PC-3 (cell line): Measurements from ENCODE around the gene SRRM1. TPM values are rescaled to one million over a fixed set of nuclear protein-coding genes. Genes with fewer than 3 reads are reported as not detected.
A peak's percentile ranks its signal among the peaks of the same experiment; 100 is the strongest.

Source experiments
- ATAC-seq: fragments of 200-7000 bp; cut with Tn5 transposase; 2 replicates; pipeline ENCODE4 v1.9.1; 2020; ENCODE audit warnings: mild to moderate bottlenecking, moderate library complexity
- BruUV-seq: library from RNA; stranded (reverse); fragments of 400-500 nt; replicated peaks from 2 replicates; lab custom pipeline; 2021; lab: Mats Ljungman, UMichigan
- CTCF ChIA-PET: fragments of 300-600 bp; sonication (Branson Sonifier 250); formaldehyde crosslinking; loops from one replicate; lab custom pipeline; 2022; ENCODE audit warnings: antibody characterized with exemption; lab: Charles Lee
- POLR2A ChIA-PET: fragments of 300-600 bp; sonication (Branson Sonifier 250); formaldehyde crosslinking; loops from one replicate; lab custom pipeline; 2022; ENCODE audit warnings: antibody characterized with exemption; ENCODE audit not compliant: unreplicated experiment; lab: Charles Lee
- DNase-seq: peaks from one replicate; pipeline ENCODE4 v3.0.0-alpha.2; 2015
- H2AFZ ChIP-seq: fragments of 300-600 bp; sonication (generic); 2 replicates; pipeline ENCODE4 v1.6.0; 2016; ENCODE audit warnings: antibody characterized with exemption, low read length
- H3F3A ChIP-seq: fragments of 300-600 bp; sonication (generic); one replicate; pipeline ENCODE4 v1.6.0; 2017; ENCODE audit warnings: antibody characterized with exemption, low read length, control low read depth, mild to moderate bottlenecking; ENCODE audit not compliant: unreplicated experiment
- H3K27ac ChIP-seq: fragments of 300-600 bp; sonication (generic); 2 replicates; pipeline ENCODE4 v1.5.1; 2016; ENCODE audit warnings: mild to moderate bottlenecking, low read length
- H3K27me3 ChIP-seq: fragments of 300-600 bp; sonication (generic); 2 replicates; pipeline ENCODE4 v1.6.1; 2016; ENCODE audit warnings: low read length, mixed read lengths
- H3K36me3 ChIP-seq: fragments of 300-600 bp; sonication (generic); 2 replicates; pipeline ENCODE4 v1.6.1; 2016; ENCODE audit warnings: low read depth, mixed run types, low read length, mixed read lengths
- H3K4me1 ChIP-seq: fragments of 300-600 bp; sonication (generic); 2 replicates; pipeline ENCODE4 v1.5.1; 2016; ENCODE audit warnings: low read length; ENCODE audit not compliant: insufficient read depth
- H3K4me2 ChIP-seq: fragments of 300-600 bp; sonication (generic); 2 replicates; pipeline ENCODE4 v1.6.0; 2016; ENCODE audit warnings: low read length
- H3K4me3 ChIP-seq: fragments of 300-600 bp; sonication (generic); 2 replicates; pipeline ENCODE4 v1.5.1; 2016; ENCODE audit warnings: mild to moderate bottlenecking, low read length, mixed read lengths
- H3K79me2 ChIP-seq: fragments of 300-600 bp; sonication (generic); 2 replicates; pipeline ENCODE4 v1.6.1; 2017; ENCODE audit warnings: low read length, mixed read lengths
- H3K9ac ChIP-seq: fragments of 300-600 bp; sonication (generic); 2 replicates; pipeline ENCODE4 v1.6.0; 2016; ENCODE audit warnings: mild to moderate bottlenecking, low read length
- H3K9me2 ChIP-seq: fragments of 300-600 bp; sonication (generic); replicated peaks from 2 replicates; pipeline ENCODE4 v1.6.1; 2016; ENCODE audit warnings: mixed run types, low read length, mixed read lengths
- H3K9me3 ChIP-seq: fragments of 300-600 bp; sonication (generic); 2 replicates; pipeline ENCODE4 v1.6.1; 2016; ENCODE audit warnings: low read length, mixed read lengths
- H4K20me1 ChIP-seq: fragments of 300-600 bp; sonication (generic); 2 replicates; pipeline ENCODE4 v1.6.1; 2016; ENCODE audit warnings: low read length, mixed read lengths
- CTCF ChIP-seq: fragments of 300-600 bp; sonication (generic); conservative IDR thresholded peaks from 2 replicates; pipeline ENCODE4 v1.5.1; 2017; ENCODE audit warnings: antibody characterized with exemption, low read depth, mild to moderate bottlenecking, low read length
- EZH2 ChIP-seq: fragments of 300-600 bp; sonication (generic); IDR thresholded peaks from one replicate; pipeline ENCODE4 v1.6.1; 2017; ENCODE audit warnings: antibody characterized with exemption, mild to moderate bottlenecking, low read length; ENCODE audit not compliant: unreplicated experiment
- EZH2phosphoT487 ChIP-seq: fragments of 300-600 bp; sonication (generic); IDR thresholded peaks from 2 replicates; pipeline ENCODE4 v1.6.1; 2018; ENCODE audit warnings: mild to moderate bottlenecking, antibody characterized with exemption, low read length, borderline replicate concordance
- intact Hi-C: fragments of 100-400 bp; cut with micrococcal nuclease; formaldehyde crosslinking; loops from 2 replicates; pipeline ENCODE4 v1.9.0; 2023
- total RNA-seq: library from RNA; depleted of rRNA; stranded (reverse); fragments of >200 nt; gene quantifications from 2 replicates; pipeline ENCODE4 v1.2.3, GENCODE V29; 2014

Gene SRRM1
- total RNA-seq, 1 experiment from 2014 or later: 30.7 TPM

DNA sequence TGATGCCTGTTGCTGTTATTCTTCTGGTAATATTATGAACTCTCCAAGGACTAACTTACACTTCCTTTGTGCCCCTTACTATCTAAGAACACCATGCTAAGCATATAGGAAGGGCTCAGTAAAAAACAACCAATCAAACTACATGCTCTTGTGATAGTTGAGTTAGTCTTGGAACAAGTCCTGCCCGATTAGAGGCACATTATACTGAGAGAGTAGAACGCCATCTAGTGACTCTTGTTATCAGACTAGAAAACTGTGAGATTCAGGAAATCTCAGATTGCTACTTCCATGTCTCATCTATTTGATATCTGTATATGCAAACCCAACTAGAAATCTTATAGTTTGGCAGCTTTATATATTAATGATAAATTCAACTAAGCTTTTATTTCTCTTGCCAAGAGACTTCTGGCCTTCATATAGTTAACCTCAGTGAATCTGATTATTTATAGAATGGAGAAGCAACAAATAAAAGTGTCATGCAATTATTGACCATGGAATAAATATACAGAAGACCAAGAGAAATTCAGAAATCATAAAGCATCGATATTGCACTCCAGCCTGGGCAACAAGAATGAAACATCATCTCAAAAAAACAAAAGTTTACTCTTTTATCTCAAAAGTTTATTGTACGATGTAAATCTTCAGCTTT lies 7.8 kb upstream of the SRRM1 start:
- Histone ChIP-seq H3K79me2 (no peaks in the 10 kb centered on the region), H3K27me3 (no peaks in the 10 kb centered on the region), H3K4me1 (peaks cover 11% of the 10 kb centered on the region; the same call in 1 of the 2 replicates), H3K4me3 (no peak overlapping the region), H3K27ac (no peak overlapping the region), H4K20me1 (no peaks in the 10 kb centered on the region), H2AFZ (0 out of 2 replicates have a peak overlapping the region, but pooled peaks have one; percentile 16), H3K36me3 (no peaks in the 10 kb centered on the region), H3F3A (no peaks in the 10 kb centered on the region), H3K9me3 (no peaks in the 10 kb centered on the region), H3K4me2 (0 out of 2 replicates have a peak overlapping the region, but pooled peaks have one; percentile 2), H3K9me2 (no peaks in the 10 kb centered on the region), H3K9ac (no peak overlapping the region)
- BruUV-seq: no TSS peak
- ATAC-seq (peak; percentile 82), DNase-seq (peak; percentile 85)
- ChIA-PET CTCF (no interaction called here), POLR2A (interaction anchor here (0.6 kb wide), 1 partner anchor 135 kb away, joined by 4 read pairs; no protein-coding TSS in a partner anchor)
- TF ChIP-seq EZH2 (no peak), EZH2phosphoT487 (no peak), CTCF (peak; percentile 88)
- intact Hi-C loops: loop anchor here (1.0 to 10.0 kb wide), 4 partner anchors 42 to 437 kb away; partner anchors contain the start of gene RCAN3

DNA sequence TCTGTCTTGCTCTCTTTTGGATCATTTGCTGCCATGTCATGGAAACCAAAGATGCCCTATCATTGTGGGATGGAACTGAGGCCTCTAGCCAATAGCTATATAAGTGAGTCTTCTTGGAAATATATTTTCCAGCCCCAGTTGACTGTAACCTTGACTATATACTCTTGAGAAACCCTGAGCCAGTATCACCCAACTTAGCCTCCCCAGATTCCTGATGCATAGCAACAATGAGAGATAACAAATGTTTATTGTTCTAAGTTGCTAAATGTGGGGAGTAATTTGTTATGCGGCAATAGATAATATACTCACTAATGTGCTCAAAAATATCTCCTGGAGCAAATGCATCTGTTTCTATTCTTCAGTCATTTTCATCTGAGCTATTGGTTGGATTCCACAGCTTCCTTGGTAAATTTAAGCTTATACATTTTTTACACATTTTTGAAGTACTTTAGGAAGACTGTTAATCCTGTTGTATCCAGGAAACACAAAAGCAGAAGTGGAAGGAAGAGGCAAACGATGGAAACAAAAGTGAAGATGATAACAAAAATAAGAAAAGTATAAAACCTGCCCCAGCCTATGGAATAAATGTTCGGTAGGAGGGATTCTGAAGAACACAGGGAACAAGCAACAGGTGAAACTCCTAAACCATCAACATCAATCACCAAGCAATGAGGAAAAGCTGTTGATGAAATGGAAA lies 6.3 kb upstream of the SRRM1 start:
- TF ChIP-seq EZH2 (no peak), CTCF (no peak), EZH2phosphoT487 (no peak)
- no peak overlapping the region for H2AFZ ChIP-seq
- CTCF ChIA-PET: interaction anchor here (0.6 kb wide), 1 partner anchor 220 kb away, joined by 3 read pairs; no protein-coding TSS in a partner anchor
- H3K9me2 ChIP-seq: no peaks in the 10 kb centered on the region
- no peak for ATAC-seq
- POLR2A ChIA-PET: no interaction called here
- no peak overlapping the region for H3K27ac ChIP-seq
- H3K27me3 ChIP-seq: no peaks in the 10 kb centered on the region
- no peak overlapping the region for H3K9ac ChIP-seq
- H3K79me2 ChIP-seq: peaks cover 6% of the 10 kb centered on the region
- H3K4me3 ChIP-seq: no peak overlapping the region
- H3K4me1 ChIP-seq: peaks cover 15% of the 10 kb centered on the region
- no TSS peak for BruUV-seq
- H3F3A ChIP-seq: no peaks in the 10 kb centered on the region
- H4K20me1 ChIP-seq: no peaks in the 10 kb centered on the region
- no peaks in the 10 kb centered on the region for H3K9me3 ChIP-seq
- intact Hi-C loops: loop anchor here (10.0 kb wide), 1 partner anchor 132 kb away; the partner anchor contains the start of gene RCAN3
- no peaks in the 10 kb centered on the region for H3K36me3 ChIP-seq
- no peak for DNase-seq
- no peak overlapping the region for H3K4me2 ChIP-seq
